Activated CD4-positive, alpha-beta T cell treated with anti-CD3 and anti-CD28 coated beads, Interleukin-2, amount 10 ng/mL, durations not matched to agents 7 days and 5 days (primary cell): ENCODE data around the gene TMEM167A. TPM values are rescaled to one million over a fixed set of nuclear protein-coding genes. Genes with fewer than 3 reads are reported as not detected.

Source experiments
- CTCF ChIA-PET: fragments of 350-600 bp; sonication (Branson Sonifier 250); formaldehyde crosslinking; loops from one replicate; lab custom pipeline; 2021; ENCODE audit warnings: antibody characterized with exemption; lab: Charles Lee
- POLR2A ChIA-PET: fragments of 350-600 bp; sonication (Branson Sonifier 250); formaldehyde crosslinking; loops from one replicate; lab custom pipeline; 2021; ENCODE audit warnings: antibody characterized with exemption; lab: Charles Lee
- DNase-seq: peaks from one replicate; pipeline ENCODE4 v3.0.0-alpha.2; 2020
- H3K27ac Mint-ChIP-seq: one replicate; pipeline ENCODE4 v1.8.0; 2021; ENCODE audit warnings: mild to moderate bottlenecking, moderate library complexity, mixed read lengths
- H3K27me3 Mint-ChIP-seq: one replicate; pipeline ENCODE4 v1.8.0; 2021; ENCODE audit warnings: mixed read lengths
- H3K36me3 Mint-ChIP-seq: one replicate; pipeline ENCODE4 v1.8.0; 2021; ENCODE audit warnings: low read depth, mixed read lengths
- H3K4me1 Mint-ChIP-seq: one replicate; pipeline ENCODE4 v1.8.0; 2021; ENCODE audit warnings: mixed read lengths
- H3K4me3 Mint-ChIP-seq: one replicate; pipeline ENCODE4 v1.8.0; 2021; ENCODE audit warnings: mild to moderate bottlenecking, moderate library complexity, mixed read lengths
- H3K9me3 Mint-ChIP-seq: one replicate; pipeline ENCODE4 v1.8.0; 2021; ENCODE audit warnings: mixed read lengths
- total RNA-seq, 2 experiments: library from RNA; stranded (reverse); gene quantifications; one replicate each; pipeline ENCODE4 v1.2.3, GENCODE V29; 2021

Gene TMEM167A
- total RNA-seq, 2 experiments from 2014 or later: 61.0 to 69.1 TPM

GRCh38 chr5:83025690-83026478 is 51.3 kb downstream of the TMEM167A start:
- Mint-ChIP-seq H3K4me1 (no peaks in the 10 kb centered on the region), H3K4me3 (no peak overlapping the region), H3K27ac (no peak overlapping the region), H3K9me3 (no peaks in the 10 kb centered on the region), H3K27me3 (no peaks in the 10 kb centered on the region), H3K36me3 (no peaks in the 10 kb centered on the region)
- DNase-seq: no peak
- POLR2A ChIA-PET: no interaction called here
- CTCF ChIA-PET: no interaction called here

GRCh38 chr5:83022334-83022733 is 54.9 kb downstream of the TMEM167A start:
- Mint-ChIP-seq H3K36me3 (no peaks in the 10 kb centered on the region), H3K9me3 (peaks cover 3% of the 10 kb centered on the region), H3K4me1 (no peaks in the 10 kb centered on the region), H3K27ac (no peak overlapping the region), H3K27me3 (no peaks in the 10 kb centered on the region), H3K4me3 (no peak overlapping the region)
- POLR2A ChIA-PET: no interaction called here
- no peak for DNase-seq
- CTCF ChIA-PET: interaction anchor here (0.7 kb wide), 1 partner anchor 412 kb away, joined by 3 read pairs; no protein-coding TSS in a partner anchor

DNA sequence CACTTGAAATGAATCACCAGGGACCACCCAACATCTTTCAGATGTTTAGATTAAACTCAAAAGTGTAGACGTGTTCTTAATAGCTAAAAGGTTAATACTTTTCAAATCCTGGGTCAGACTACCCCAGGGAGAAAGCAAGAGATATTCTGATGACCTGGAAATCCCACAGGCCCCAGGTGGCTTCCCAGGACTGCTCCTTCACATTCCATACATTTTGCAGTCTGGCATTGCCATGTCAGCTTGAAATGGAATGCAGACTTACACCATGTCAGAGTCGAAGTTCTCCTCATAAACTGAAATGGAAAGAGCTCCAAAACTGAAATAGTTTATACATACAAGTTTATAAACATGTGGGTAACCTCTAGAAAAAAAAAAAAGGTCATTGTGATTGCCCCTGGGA is 61.5 kb downstream of the TMEM167A start:
- no peak for DNase-seq
- no peaks in the 10 kb centered on the region for H3K4me1 Mint-ChIP-seq
- ChIA-PET CTCF (no interaction called here), POLR2A (no interaction called here)
- no peak overlapping the region for H3K27ac Mint-ChIP-seq
- H3K4me3 Mint-ChIP-seq: no peak overlapping the region
- H3K9me3 Mint-ChIP-seq: peaks cover 3% of the 10 kb centered on the region
- H3K27me3 Mint-ChIP-seq: no peaks in the 10 kb centered on the region
- H3K36me3 Mint-ChIP-seq: no peaks in the 10 kb centered on the region

GRCh38 chr5:83011985-83012384 is 65.2 kb downstream of the TMEM167A start:
- Mint-ChIP-seq H3K4me1 (no peaks in the 10 kb centered on the region), H3K27ac (no peak overlapping the region), H3K4me3 (no peak overlapping the region), H3K9me3 (no peaks in the 10 kb centered on the region), H3K27me3 (no peaks in the 10 kb centered on the region), H3K36me3 (no peaks in the 10 kb centered on the region)
- ChIA-PET POLR2A (no interaction called here), CTCF (no interaction called here)
- DNase-seq: no peak

DNA sequence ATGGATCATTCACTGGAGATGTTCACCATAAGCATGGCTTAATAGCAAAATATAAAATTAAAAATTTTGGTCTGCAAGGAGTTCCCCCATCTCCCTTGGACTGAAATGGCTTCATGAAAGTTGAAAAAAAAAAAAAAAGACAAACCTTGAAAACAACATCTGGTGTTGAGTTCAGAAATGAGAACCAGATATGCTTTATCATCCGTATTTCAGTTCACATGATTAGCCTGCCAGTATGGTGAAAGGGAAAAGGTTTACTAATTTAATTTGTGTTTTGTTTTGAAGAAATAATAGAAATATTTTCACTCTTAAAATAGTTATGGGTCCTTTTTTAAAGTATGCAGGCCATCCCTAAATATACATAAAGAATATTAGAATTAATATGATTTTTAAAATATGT is 67.8 kb downstream of the TMEM167A start:
- no peak for DNase-seq
- H3K27ac Mint-ChIP-seq: no peak overlapping the region
- H3K9me3 Mint-ChIP-seq: no peaks in the 10 kb centered on the region
- H3K4me3 Mint-ChIP-seq: no peak overlapping the region
- no peaks in the 10 kb centered on the region for H3K4me1 Mint-ChIP-seq
- H3K27me3 Mint-ChIP-seq: no peaks in the 10 kb centered on the region
- H3K36me3 Mint-ChIP-seq: no peaks in the 10 kb centered on the region
- CTCF ChIA-PET: no interaction called here
- POLR2A ChIA-PET: no interaction called here

GRCh38 chr5:83007755-83008154 is 69.4 kb downstream of the TMEM167A start:
- H3K4me1 Mint-ChIP-seq: no peaks in the 10 kb centered on the region
- H3K9me3 Mint-ChIP-seq: no peaks in the 10 kb centered on the region
- H3K27ac Mint-ChIP-seq: no peak overlapping the region
- POLR2A ChIA-PET: no interaction called here
- CTCF ChIA-PET: no interaction called here
- no peaks in the 10 kb centered on the region for H3K27me3 Mint-ChIP-seq
- H3K36me3 Mint-ChIP-seq: no peaks in the 10 kb centered on the region
- no peak overlapping the region for H3K4me3 Mint-ChIP-seq
- DNase-seq: no peak

DNA sequence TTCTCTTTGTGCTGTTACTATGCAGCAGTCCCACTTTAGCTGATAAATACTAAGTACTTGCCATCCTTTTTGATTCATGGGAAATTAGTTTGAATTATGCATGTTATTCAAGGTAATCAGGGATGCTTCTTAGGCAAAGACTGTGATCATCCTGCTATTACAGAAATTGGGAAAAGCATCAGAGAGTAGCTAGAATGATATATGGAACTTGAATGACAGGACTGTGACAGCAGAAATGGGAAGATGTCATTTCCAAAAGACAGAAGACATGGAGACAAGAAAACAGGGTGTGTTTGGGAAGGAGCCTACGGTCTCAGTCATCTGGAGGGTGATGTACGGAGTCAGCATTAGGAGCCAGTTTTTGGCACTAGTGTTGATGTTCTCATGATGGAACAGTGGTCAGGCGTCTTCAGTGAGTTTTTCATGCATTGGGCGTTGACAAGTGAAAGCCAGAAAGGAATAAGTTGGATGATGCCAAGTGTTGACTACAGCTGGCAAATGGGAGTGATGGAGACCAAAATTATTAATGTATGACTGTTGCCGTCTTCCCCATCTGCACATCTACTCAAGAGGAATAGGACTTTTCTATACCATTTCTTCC is 70.4 kb downstream of the TMEM167A start:
- POLR2A ChIA-PET: no interaction called here
- CTCF ChIA-PET: interaction anchor here (0.7 kb wide), 1 partner anchor 695 kb away, joined by 3 read pairs; no protein-coding TSS in a partner anchor
- DNase-seq: no peak
- H3K4me1 Mint-ChIP-seq: no peaks in the 10 kb centered on the region
- H3K9me3 Mint-ChIP-seq: no peaks in the 10 kb centered on the region
- H3K4me3 Mint-ChIP-seq: no peak overlapping the region
- no peaks in the 10 kb centered on the region for H3K27me3 Mint-ChIP-seq
- no peak overlapping the region for H3K27ac Mint-ChIP-seq
- no peaks in the 10 kb centered on the region for H3K36me3 Mint-ChIP-seq

GRCh38 chr5:83003791-83004190 is 73.4 kb downstream of the TMEM167A start:
- POLR2A ChIA-PET: no interaction called here
- Mint-ChIP-seq H3K27me3 (no peaks in the 10 kb centered on the region), H3K4me3 (no peak overlapping the region), H3K27ac (no peak overlapping the region), H3K4me1 (no peaks in the 10 kb centered on the region), H3K9me3 (no peaks in the 10 kb centered on the region), H3K36me3 (no peaks in the 10 kb centered on the region)
- CTCF ChIA-PET: no interaction called here
- DNase-seq: no peak

Other genes starting within 250 kb of the TMEM167A start
- 10 to 100 TPM in 1 of 2 experiments, 1 to 10 TPM in 1; 9.5 to 11.6 TPM for gene XRCC4, start 153 bp upstream of the TMEM167A start, total RNA-seq